HL-60 (cell line): Measurements from ENCODE around the gene GHDC.

ENCODE experiments used
- CTCF ChIP-seq: IDR thresholded peaks from one replicate; pipeline ENCODE4 v1.5.1; 2011; ENCODE audit warnings: low read length, control low read depth, inconsistent platforms; ENCODE audit not compliant: insufficient read depth
- POLR2AphosphoS5 ChIP-seq: IDR thresholded peaks from 2 replicates; pipeline ENCODE4 v1.6.1; 2012; ENCODE audit warnings: low read depth

- TF ChIP-seq POLR2AphosphoS5 (no peak), CTCF (no peak)
These were observed 9.3 kb downstream of the GHDC start, which contains the start of gene HCRT for GRCh38 chr17:42184713-42185620.
